Neural cell (in vitro differentiated cells): ENCODE results near the gene PRKCA. TPM values are rescaled to one million over a fixed set of nuclear protein-coding genes. Genes with fewer than 3 reads are reported as not detected.

Experiments used
- H2AFZ ChIP-seq: fragments of 200-600, 300-800 bp; sonication (generic), shearing (Covaris generic); 2 replicates; pipeline ENCODE4 v1.6.0; 2014; ENCODE audit warnings: low read depth, mild to moderate bottlenecking, antibody characterized with exemption, low read length, moderate library complexity
- H3F3A ChIP-seq: fragments of 200-600 bp; shearing (Covaris generic); 2 replicates; pipeline ENCODE4 v1.6.1; 2016; ENCODE audit warnings: mild to moderate bottlenecking, moderate library complexity, mixed read lengths, antibody characterized with exemption, low read length; ENCODE audit not compliant: insufficient read depth, poor library complexity, severe bottlenecking
- H3K27ac ChIP-seq: fragments of 200-600, 300-800 bp; sonication (generic), shearing (Covaris generic); 2 replicates; pipeline ENCODE4 v1.5.1; 2014; ENCODE audit warnings: mild to moderate bottlenecking, low read length, moderate library complexity
- H3K27me3 ChIP-seq: fragments of 300-800, 200-600 bp; sonication (generic), shearing (Covaris generic); 2 replicates; pipeline ENCODE4 v1.6.0; 2014; ENCODE audit warnings: mild to moderate bottlenecking, low read depth, low read length, moderate library complexity; ENCODE audit not compliant: insufficient read depth
- H3K36me3 ChIP-seq: fragments of 300-800, 200-600 bp; sonication (generic), shearing (Covaris generic); 2 replicates; pipeline ENCODE4 v1.5.1; 2014; ENCODE audit warnings: mild to moderate bottlenecking, antibody characterized with exemption, low read length, moderate library complexity; ENCODE audit not compliant: insufficient read depth
- H3K4me2 ChIP-seq: fragments of 300-800, 200-600 bp; sonication (generic), shearing (Covaris generic); 2 replicates; pipeline ENCODE4 v1.6.0; 2014; ENCODE audit warnings: mild to moderate bottlenecking, low read length
- H3K4me3 ChIP-seq: fragments of 300-800, 200-600 bp; sonication (generic), shearing (Covaris generic); 2 replicates; pipeline ENCODE4 v1.5.1; 2014; ENCODE audit warnings: mild to moderate bottlenecking, low read length, moderate library complexity
- H3K79me2 ChIP-seq: fragments of 200-600 bp; shearing (Covaris generic); replicated peaks from 2 replicates; pipeline ENCODE4 v1.6.0; 2014; ENCODE audit warnings: mild to moderate bottlenecking, low read length, moderate library complexity; ENCODE audit not compliant: insufficient read depth
- H3K9ac ChIP-seq: fragments of 300-800, 200-600 bp; sonication (generic), shearing (Covaris generic); 2 replicates; pipeline ENCODE4 v1.6.1; 2016; ENCODE audit warnings: mild to moderate bottlenecking, low read length, mixed read lengths
- H3K9me2 ChIP-seq: fragments of 200-600 bp; shearing (Covaris generic); 2 replicates; pipeline ENCODE4 v1.6.1; 2016; ENCODE audit warnings: mild to moderate bottlenecking, low read length, mixed read lengths; ENCODE audit not compliant: insufficient read depth
- H3K9me3 ChIP-seq: fragments of 200-600, 300-800 bp; sonication (generic), shearing (Covaris generic); 2 replicates; pipeline ENCODE4 v1.6.1; 2016; ENCODE audit warnings: mild to moderate bottlenecking, mixed run types, low read length, moderate library complexity, mixed read lengths
- H4K20me1 ChIP-seq: fragments of 200-600 bp; shearing (Covaris generic); 2 replicates; pipeline ENCODE4 v1.6.1; 2016; ENCODE audit warnings: mild to moderate bottlenecking, mixed run types; ENCODE audit not compliant: insufficient read depth
- EP300 ChIP-seq: fragments of 450-650 bp; conservative IDR thresholded peaks from 2 replicates; pipeline ENCODE4 v1.6.1; 2014; ENCODE audit warnings: antibody characterized with exemption, mild to moderate bottlenecking, moderate library complexity; ENCODE audit not compliant: poor library complexity, severe bottlenecking
- EZH2 ChIP-seq: fragments of 200-600, 300-800 bp; shearing (Covaris generic), sonication (generic); IDR thresholded peaks from 2 replicates; pipeline ENCODE4 v1.6.1; 2014; ENCODE audit warnings: antibody characterized with exemption, low read length, borderline replicate concordance, mild to moderate bottlenecking; ENCODE audit not compliant: insufficient read depth, poor library complexity, severe bottlenecking
- MXI1 ChIP-seq: fragments of 450-650 bp; conservative IDR thresholded peaks from 2 replicates; pipeline ENCODE4 v1.6.1; 2014; ENCODE audit warnings: antibody characterized with exemption, mild to moderate bottlenecking; ENCODE audit not compliant: poor library complexity, severe bottlenecking
- POLR2AphosphoS5 ChIP-seq: IDR thresholded peaks from 2 replicates; pipeline ENCODE4 v1.6.1; 2012
- RAD21 ChIP-seq: fragments of 450-650 bp; conservative IDR thresholded peaks from 2 replicates; pipeline ENCODE4 v1.6.1; 2014; ENCODE audit warnings: antibody characterized with exemption, mild to moderate bottlenecking, moderate library complexity
- SMC3 ChIP-seq: fragments of 450-650 bp; conservative IDR thresholded peaks from 2 replicates; pipeline ENCODE4 v1.6.1; 2014; ENCODE audit warnings: antibody characterized with exemption, mild to moderate bottlenecking, moderate library complexity; ENCODE audit not compliant: poor library complexity
- TAF1 ChIP-seq: IDR thresholded peaks from 2 replicates; pipeline ENCODE4 v1.6.1; 2012; ENCODE audit warnings: low read depth
- polyA plus RNA-seq: library from polyadenylated mRNA; depleted of rRNA; stranded (reverse); fragments of >200 nt; gene quantifications from 2 replicates; pipeline ENCODE4 v1.2.3, GENCODE V29; 2014
- TF ChIP-seq, protein P1 (sequence below): IDR thresholded peaks from 2 replicates; pipeline ENCODE4 v1.6.1; 2012; ENCODE audit warnings: borderline replicate concordance
- TF ChIP-seq, protein P2 (sequence below): fragments of 450-650 bp; IDR thresholded peaks from 2 replicates; pipeline ENCODE4 v1.5.1; 2014; ENCODE audit warnings: antibody characterized with exemption, mild to moderate bottlenecking, moderate library complexity; ENCODE audit not compliant: poor library complexity, severe bottlenecking

PRKCA gene
- polyA plus RNA-seq, 1 donor from 2014 or later = 5.9 TPM

DNA sequence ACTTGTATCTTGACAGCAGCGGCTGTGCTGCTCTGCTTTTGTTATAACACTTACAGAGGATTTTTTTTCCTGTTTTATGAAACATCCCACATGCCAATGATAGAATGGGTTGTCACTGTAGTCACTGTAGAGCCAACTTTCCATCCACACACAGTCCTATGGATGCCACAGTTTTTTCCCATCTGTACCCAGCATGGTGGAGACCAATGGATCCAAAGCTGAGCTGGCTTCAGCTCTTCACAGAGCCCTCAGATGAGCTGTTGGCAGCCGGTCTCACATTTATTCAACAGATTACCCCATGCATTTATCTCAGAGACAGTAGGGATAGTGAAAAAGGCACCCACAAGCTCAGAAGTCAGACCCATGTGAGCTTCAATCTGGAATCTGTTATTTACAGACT, 441.1 kb downstream of the PRKCA start:
- H3K27ac ChIP-seq = no peak overlapping the region
- H3K27me3 ChIP-seq = no peaks in the 10 kb centered on the region
- no peaks in the 10 kb centered on the region for H4K20me1 ChIP-seq
- H3K9ac ChIP-seq = no peak overlapping the region
- no peak for TF ChIP-seq TAF1
- TF ChIP-seq, protein P1, sequence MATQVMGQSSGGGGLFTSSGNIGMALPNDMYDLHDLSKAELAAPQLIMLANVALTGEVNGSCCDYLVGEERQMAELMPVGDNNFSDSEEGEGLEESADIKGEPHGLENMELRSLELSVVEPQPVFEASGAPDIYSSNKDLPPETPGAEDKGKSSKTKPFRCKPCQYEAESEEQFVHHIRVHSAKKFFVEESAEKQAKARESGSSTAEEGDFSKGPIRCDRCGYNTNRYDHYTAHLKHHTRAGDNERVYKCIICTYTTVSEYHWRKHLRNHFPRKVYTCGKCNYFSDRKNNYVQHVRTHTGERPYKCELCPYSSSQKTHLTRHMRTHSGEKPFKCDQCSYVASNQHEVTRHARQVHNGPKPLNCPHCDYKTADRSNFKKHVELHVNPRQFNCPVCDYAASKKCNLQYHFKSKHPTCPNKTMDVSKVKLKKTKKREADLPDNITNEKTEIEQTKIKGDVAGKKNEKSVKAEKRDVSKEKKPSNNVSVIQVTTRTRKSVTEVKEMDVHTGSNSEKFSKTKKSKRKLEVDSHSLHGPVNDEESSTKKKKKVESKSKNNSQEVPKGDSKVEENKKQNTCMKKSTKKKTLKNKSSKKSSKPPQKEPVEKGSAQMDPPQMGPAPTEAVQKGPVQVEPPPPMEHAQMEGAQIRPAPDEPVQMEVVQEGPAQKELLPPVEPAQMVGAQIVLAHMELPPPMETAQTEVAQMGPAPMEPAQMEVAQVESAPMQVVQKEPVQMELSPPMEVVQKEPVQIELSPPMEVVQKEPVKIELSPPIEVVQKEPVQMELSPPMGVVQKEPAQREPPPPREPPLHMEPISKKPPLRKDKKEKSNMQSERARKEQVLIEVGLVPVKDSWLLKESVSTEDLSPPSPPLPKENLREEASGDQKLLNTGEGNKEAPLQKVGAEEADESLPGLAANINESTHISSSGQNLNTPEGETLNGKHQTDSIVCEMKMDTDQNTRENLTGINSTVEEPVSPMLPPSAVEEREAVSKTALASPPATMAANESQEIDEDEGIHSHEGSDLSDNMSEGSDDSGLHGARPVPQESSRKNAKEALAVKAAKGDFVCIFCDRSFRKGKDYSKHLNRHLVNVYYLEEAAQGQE = no peak
- no peak for TF ChIP-seq RAD21
- TF ChIP-seq, protein P2, sequence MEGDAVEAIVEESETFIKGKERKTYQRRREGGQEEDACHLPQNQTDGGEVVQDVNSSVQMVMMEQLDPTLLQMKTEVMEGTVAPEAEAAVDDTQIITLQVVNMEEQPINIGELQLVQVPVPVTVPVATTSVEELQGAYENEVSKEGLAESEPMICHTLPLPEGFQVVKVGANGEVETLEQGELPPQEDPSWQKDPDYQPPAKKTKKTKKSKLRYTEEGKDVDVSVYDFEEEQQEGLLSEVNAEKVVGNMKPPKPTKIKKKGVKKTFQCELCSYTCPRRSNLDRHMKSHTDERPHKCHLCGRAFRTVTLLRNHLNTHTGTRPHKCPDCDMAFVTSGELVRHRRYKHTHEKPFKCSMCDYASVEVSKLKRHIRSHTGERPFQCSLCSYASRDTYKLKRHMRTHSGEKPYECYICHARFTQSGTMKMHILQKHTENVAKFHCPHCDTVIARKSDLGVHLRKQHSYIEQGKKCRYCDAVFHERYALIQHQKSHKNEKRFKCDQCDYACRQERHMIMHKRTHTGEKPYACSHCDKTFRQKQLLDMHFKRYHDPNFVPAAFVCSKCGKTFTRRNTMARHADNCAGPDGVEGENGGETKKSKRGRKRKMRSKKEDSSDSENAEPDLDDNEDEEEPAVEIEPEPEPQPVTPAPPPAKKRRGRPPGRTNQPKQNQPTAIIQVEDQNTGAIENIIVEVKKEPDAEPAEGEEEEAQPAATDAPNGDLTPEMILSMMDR = no peak
- no peaks in the 10 kb centered on the region for H3K9me3 ChIP-seq
- no peaks in the 10 kb centered on the region for H3K9me2 ChIP-seq
- peak overlapping the region; percentile 0 for H3K4me3 ChIP-seq
- no peak overlapping the region for H2AFZ ChIP-seq
- H3K79me2 ChIP-seq = no peaks in the 10 kb centered on the region
- H3K36me3 ChIP-seq = no peaks in the 10 kb centered on the region
- no peaks in the 10 kb centered on the region for H3F3A ChIP-seq
- H3K4me2 ChIP-seq = no peak overlapping the region

DNA sequence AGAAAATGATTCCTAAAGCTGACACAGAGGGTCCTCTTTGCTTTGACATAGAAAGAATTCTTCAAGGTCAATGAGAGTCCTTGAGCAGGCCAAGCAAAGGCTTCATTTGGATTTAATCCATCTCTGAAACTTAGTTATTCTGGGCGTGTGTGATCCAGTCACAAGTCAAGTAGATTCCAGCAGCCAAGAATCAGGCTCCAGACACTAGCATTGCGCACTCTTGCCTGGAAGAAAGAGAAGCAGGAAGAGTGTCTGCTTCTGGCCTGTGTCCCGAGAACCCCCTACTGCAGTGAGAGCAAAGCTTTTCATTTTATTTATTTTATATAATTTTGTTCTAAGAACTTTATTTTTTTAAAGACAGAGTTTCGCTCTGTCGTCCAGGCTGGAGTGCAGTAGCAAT, 444.3 kb downstream of the PRKCA start:
- H3K4me3 ChIP-seq = no peak overlapping the region
- H3K4me2 ChIP-seq = no peak overlapping the region
- no peak for TF ChIP-seq MXI1
- TF ChIP-seq POLR2AphosphoS5 = no peak
- no peak for TF ChIP-seq RAD21
- TF ChIP-seq TAF1 = no peak
- no peak for TF ChIP-seq SMC3
- TF ChIP-seq, protein P1 = no peak
- no peak for TF ChIP-seq EZH2
- TF ChIP-seq, protein P2 = no peak
- no peak for TF ChIP-seq EP300
- H3K36me3 ChIP-seq = no peaks in the 10 kb centered on the region
- no peaks in the 10 kb centered on the region for H3K27me3 ChIP-seq
- no peak overlapping the region for H2AFZ ChIP-seq
- no peaks in the 10 kb centered on the region for H3K79me2 ChIP-seq
- H4K20me1 ChIP-seq = no peaks in the 10 kb centered on the region
- no peaks in the 10 kb centered on the region for H3K9me3 ChIP-seq
- no peaks in the 10 kb centered on the region for H3K9me2 ChIP-seq
- no peak overlapping the region for H3K9ac ChIP-seq
- no peaks in the 10 kb centered on the region for H3F3A ChIP-seq
- H3K27ac ChIP-seq = no peak overlapping the region
